HG03064 (cell line): ENCODE measurements around the gene STK11.

Experiments
- ATAC-seq: cut with Tn5 transposase; IDR thresholded peaks from one replicate; pipeline ENCODE4 v1.9.1; 2021; ENCODE audit warnings: low read depth; ENCODE audit not compliant: unreplicated experiment

STK11 gene

GRCh38 chr19:1257475-1258162 lies 52.0 kb downstream of the STK11 start:
- no peak for ATAC-seq

- ATAC-seq, result no peak
These were observed 52.5 kb downstream of the STK11 start for GRCh38 chr19:1258163-1258492.

GRCh38 chr19:1258707-1259205 lies 53.2 kb downstream of the STK11 start:
- ATAC-seq, result no peak

GRCh38 chr19:1259206-1259875 lies 53.8 kb downstream of the STK11 start:
- ATAC-seq, result no peak

GRCh38 chr19:1259876-1260748 lies 54.5 kb downstream of the STK11 start:
- no peak for ATAC-seq

GRCh38 chr19:1260749-1261537 lies 55.4 kb downstream of the STK11 start:
- no peak for ATAC-seq

- no peak for ATAC-seq
These were observed 55.9 kb downstream of the STK11 start for GRCh38 chr19:1261538-1261797.

GRCh38 chr19:1261798-1262622 lies 56.4 kb downstream of the STK11 start:
- ATAC-seq, result no peak

GRCh38 chr19:1262623-1263123 lies 57.1 kb downstream of the STK11 start:
- ATAC-seq, result no peak

GRCh38 chr19:1263188-1263587 lies 57.6 kb downstream of the STK11 start:
- no peak for ATAC-seq

GRCh38 chr19:1264801-1265614 lies 59.4 kb downstream of the STK11 start:
- no peak for ATAC-seq

- ATAC-seq, result no peak
These were observed 60.1 kb downstream of the STK11 start for GRCh38 chr19:1265615-1266128.

GRCh38 chr19:1266129-1266915 lies 60.7 kb downstream of the STK11 start:
- ATAC-seq, result no peak

- no peak for ATAC-seq
These were observed 61.4 kb downstream of the STK11 start for GRCh38 chr19:1266916-1267476.

GRCh38 chr19:1267477-1268225 lies 62.1 kb downstream of the STK11 start:
- no peak for ATAC-seq

GRCh38 chr19:1268226-1269064 lies 62.9 kb downstream of the STK11 start:
- ATAC-seq, result no peak
